Measurements from ENCODE around the gene SKA2.

DNA sequence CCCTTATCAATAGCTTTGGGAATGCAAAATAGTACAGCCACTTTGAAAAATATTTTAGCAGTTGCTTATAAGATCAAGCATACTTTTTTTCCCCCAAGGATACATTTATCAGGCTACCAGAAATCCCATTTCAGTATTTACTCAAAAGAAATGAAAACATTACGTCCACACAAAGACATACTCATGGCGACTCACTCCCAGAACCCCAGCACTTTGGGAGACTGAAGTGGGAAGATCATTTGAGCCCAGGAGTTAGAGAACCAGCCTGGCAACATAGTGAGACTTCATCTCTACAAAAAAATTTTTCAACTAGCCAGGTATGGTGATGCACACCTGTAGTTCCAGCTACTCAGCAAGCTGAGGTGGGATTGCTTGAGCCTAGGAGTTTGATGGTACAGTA is 5.9 kb downstream of the SKA2 start:
- no peak for TF ChIP-seq POLR2AphosphoS5 (IDR thresholded peaks at IDR 0.05; ENCODE audit: borderline replicate concordance, low read depth, low read length)
- TF ChIP-seq EZH2 (IDR thresholded peaks at IDR 0.05) = no peak
- no peak for TF ChIP-seq FOXP2 (optimal IDR thresholded peaks at IDR 0.05; ENCODE audit: control extremely low read depth, extremely low read length, insufficient read depth)

All from SK-N-MC (cell line).